Measurements from ENCODE around the gene TRPM4. TPM values are rescaled to one million over a fixed set of nuclear protein-coding genes. Genes with fewer than 3 reads are reported as not detected.
A peak's percentile ranks its signal among the peaks of the same experiment; 100 is the strongest.
"Not testable (repeated sequence)": the region's sequence is repeated elsewhere in the genome, so short reads cannot be mapped to it uniquely, and the experiment has no call there.

Gene TRPM4
- total RNA-seq, 2 donors from 2014 or later, result not detected

GRCh38 chr19:49224441-49224840 is 66.8 kb downstream of the TRPM4 start:
- ATAC-seq; H3K4me3 Mint-ChIP-seq; H3K36me3 Mint-ChIP-seq; H3K9me3 Mint-ChIP-seq; DNase-seq (ENCODE audit: low spot score); H3K27me3 Mint-ChIP-seq; H3K4me1 Mint-ChIP-seq (ENCODE audit: low read depth in 2 of 2); H3K27ac Mint-ChIP-seq: not testable (repeated sequence)

GRCh38 chr19:49224879-49225278 is 67.3 kb downstream of the TRPM4 start:
- no peak for DNase-seq (ENCODE audit: low spot score)
- ATAC-seq, result no peak
- H3K27ac Mint-ChIP-seq, result no peak overlapping the region
- no peaks in the 10 kb centered on the region for H3K36me3 Mint-ChIP-seq
- peaks cover 0 to 7% of the 10 kb centered on the region in 2 donors for H3K27me3 Mint-ChIP-seq
- H3K4me3 Mint-ChIP-seq, result no peak overlapping the region
- peaks cover 5 to 6% of the 10 kb centered on the region in 2 donors for H3K4me1 Mint-ChIP-seq (ENCODE audit: low read depth in 2 of 2)
- no peaks in the 10 kb centered on the region for H3K9me3 Mint-ChIP-seq

- no peak overlapping the region for H3K27ac Mint-ChIP-seq
- H3K27me3 Mint-ChIP-seq, result peaks cover 3 to 5% of the 10 kb centered on the region in 2 donors
- peaks cover 6 to 8% of the 10 kb centered on the region in 2 donors for H3K4me1 Mint-ChIP-seq (ENCODE audit: low read depth in 2 of 2)
- no peak for ATAC-seq
- no peaks in the 10 kb centered on the region for H3K9me3 Mint-ChIP-seq
- DNase-seq (ENCODE audit: low spot score), result no peak
- H3K4me3 Mint-ChIP-seq, result no peak overlapping the region
- no peaks in the 10 kb centered on the region for H3K36me3 Mint-ChIP-seq
Measured at GRCh38 chr19:49229416-49229815, 71.8 kb downstream of the TRPM4 start.

GRCh38 chr19:49231389-49231788 is 73.8 kb downstream of the TRPM4 start:
- no peak overlapping the region for H3K27ac Mint-ChIP-seq
- DNase-seq (ENCODE audit: low spot score), result no peak

GRCh38 chr19:49231804-49232203 is 74.2 kb downstream of the TRPM4 start:
- ATAC-seq, result no peak
- Mint-ChIP-seq H3K4me1 (ENCODE audit: low read depth in 2 of 2) (peaks cover 0 to 3% of the 10 kb centered on the region in 2 donors), H3K27ac (no peak overlapping the region), H3K27me3 (peaks cover 9 to 12% of the 10 kb centered on the region in 2 donors), H3K4me3 (no peak overlapping the region), H3K9me3 (no peaks in the 10 kb centered on the region), H3K36me3 (no peaks in the 10 kb centered on the region)
- DNase-seq (ENCODE audit: low spot score), result no peak

More at GRCh38 chr19:49231389-49231788, 73.8 kb downstream of the TRPM4 start:
- Mint-ChIP-seq H3K36me3 (no peaks in the 10 kb centered on the region), H3K4me1 (ENCODE audit: low read depth in 2 of 2) (peaks cover 0 to 3% of the 10 kb centered on the region in 2 donors), H3K4me3 (no peak overlapping the region), H3K27me3 (peaks cover 8 to 9% of the 10 kb centered on the region in 2 donors), H3K9me3 (no peaks in the 10 kb centered on the region)
- peak in 1 of 2 donors; percentile 54 for ATAC-seq

- ATAC-seq (no peak), DNase-seq (ENCODE audit: low spot score) (no peak)
- H3K4me3 Mint-ChIP-seq, result no peak overlapping the region
- peaks cover 0 to 3% of the 10 kb centered on the region in 2 donors for H3K4me1 Mint-ChIP-seq (ENCODE audit: low read depth in 2 of 2)
- no peak overlapping the region for H3K27ac Mint-ChIP-seq
- H3K27me3 Mint-ChIP-seq, result peaks cover 15 to 16% of the 10 kb centered on the region in 2 donors
- H3K36me3 Mint-ChIP-seq, result no peaks in the 10 kb centered on the region
- H3K9me3 Mint-ChIP-seq, result no peaks in the 10 kb centered on the region
Measured at GRCh38 chr19:49233163-49233562, 75.6 kb downstream of the TRPM4 start.

GRCh38 chr19:49241769-49242168 is 84.2 kb downstream of the TRPM4 start:
- H3K27ac Mint-ChIP-seq, result no peak overlapping the region
- ATAC-seq (no peak), DNase-seq (ENCODE audit: low spot score) (no peak)
- no peaks in the 10 kb centered on the region for H3K4me1 Mint-ChIP-seq (ENCODE audit: low read depth in 2 of 2)
- H3K36me3 Mint-ChIP-seq, result no peaks in the 10 kb centered on the region
- peaks cover 6 to 8% of the 10 kb centered on the region in 2 donors for H3K27me3 Mint-ChIP-seq
- H3K4me3 Mint-ChIP-seq, result no peak overlapping the region
- H3K9me3 Mint-ChIP-seq, result no peaks in the 10 kb centered on the region

- no peaks in the 10 kb centered on the region for H3K9me3 Mint-ChIP-seq
- peaks cover 2% of the 10 kb centered on the region in 2 donors for H3K27me3 Mint-ChIP-seq
- H3K36me3 Mint-ChIP-seq, result no peaks in the 10 kb centered on the region
Measured at GRCh38 chr19:49243129-49243528, 85.5 kb downstream of the TRPM4 start.

GRCh38 chr19:49243726-49244125 is 86.1 kb downstream of the TRPM4 start:
- Mint-ChIP-seq H3K27me3 (peaks cover 0 to 2% of the 10 kb centered on the region in 2 donors), H3K27ac (no peak overlapping the region), H3K4me1 (ENCODE audit: low read depth in 2 of 2) (no peaks in the 10 kb centered on the region), H3K36me3 (no peaks in the 10 kb centered on the region), H3K9me3 (no peaks in the 10 kb centered on the region), H3K4me3 (no peak overlapping the region)
- DNase-seq (ENCODE audit: low spot score), result no peak
- no peak for ATAC-seq

More at GRCh38 chr19:49243129-49243528, 85.5 kb downstream of the TRPM4 start:
- DNase-seq (ENCODE audit: low spot score) (no peak), ATAC-seq (no peak)
- Mint-ChIP-seq H3K27ac (no peak overlapping the region), H3K4me1 (ENCODE audit: low read depth in 2 of 2) (no peaks in the 10 kb centered on the region), H3K4me3 (no peak overlapping the region)

GRCh38 chr19:49244256-49244655 is 86.7 kb downstream of the TRPM4 start:
- H3K4me1 Mint-ChIP-seq (ENCODE audit: low read depth in 2 of 2), result no peaks in the 10 kb centered on the region
- no peak for ATAC-seq
- H3K36me3 Mint-ChIP-seq, result no peaks in the 10 kb centered on the region
- no peaks in the 10 kb centered on the region for H3K27me3 Mint-ChIP-seq
- no peaks in the 10 kb centered on the region for H3K9me3 Mint-ChIP-seq
- no peak overlapping the region for H3K27ac Mint-ChIP-seq
- no peak for DNase-seq (ENCODE audit: low spot score)
- no peak overlapping the region for H3K4me3 Mint-ChIP-seq

GRCh38 chr19:49247676-49248075 is 90.1 kb downstream of the TRPM4 start:
- no peaks in the 10 kb centered on the region for H3K9me3 Mint-ChIP-seq
- no peak overlapping the region for H3K27ac Mint-ChIP-seq
- H3K27me3 Mint-ChIP-seq, result peaks cover 16 to 18% of the 10 kb centered on the region in 2 donors
- H3K36me3 Mint-ChIP-seq, result no peaks in the 10 kb centered on the region
- H3K4me1 Mint-ChIP-seq (ENCODE audit: low read depth in 2 of 2), result no peaks in the 10 kb centered on the region
- no peak for ATAC-seq
- no peak overlapping the region for H3K4me3 Mint-ChIP-seq
- no peak for DNase-seq (ENCODE audit: low spot score)

GRCh38 chr19:49249933-49250332 is 92.3 kb downstream of the TRPM4 start:
- DNase-seq (ENCODE audit: low spot score), result no peak
- no peak overlapping the region for H3K27ac Mint-ChIP-seq
- ATAC-seq, result no peak

GRCh38 chr19:49255674-49256073 is 98.1 kb downstream of the TRPM4 start:
- Mint-ChIP-seq H3K9me3 (peaks cover 8% of the 10 kb centered on the region), H3K4me3 (no peak overlapping the region), H3K27ac (no peak overlapping the region), H3K27me3 (peaks cover 27 to 47% of the 10 kb centered on the region in 2 donors), H3K36me3 (peaks cover 25% of the 10 kb centered on the region), H3K4me1 (ENCODE audit: low read depth in 2 of 2) (no peaks in the 10 kb centered on the region)
- ATAC-seq (no peak), DNase-seq (ENCODE audit: low spot score) (no peak)

More at GRCh38 chr19:49249933-49250332, 92.3 kb downstream of the TRPM4 start:
- Mint-ChIP-seq H3K9me3 (no peaks in the 10 kb centered on the region), H3K36me3 (no peaks in the 10 kb centered on the region), H3K27me3 (peaks cover 20 to 28% of the 10 kb centered on the region in 2 donors), H3K4me3 (no peak overlapping the region), H3K4me1 (ENCODE audit: low read depth in 2 of 2) (no peaks in the 10 kb centered on the region)

- H3K36me3 Mint-ChIP-seq, result peaks cover 25% of the 10 kb centered on the region
- H3K4me1 Mint-ChIP-seq (ENCODE audit: low read depth in 2 of 2), result no peaks in the 10 kb centered on the region
- ATAC-seq, result no peak
- peaks cover 8% of the 10 kb centered on the region for H3K9me3 Mint-ChIP-seq
- H3K4me3 Mint-ChIP-seq, result no peak overlapping the region
- DNase-seq (ENCODE audit: low spot score), result no peak
- no peak overlapping the region for H3K27ac Mint-ChIP-seq
- peaks cover 25 to 50% of the 10 kb centered on the region in 2 donors for H3K27me3 Mint-ChIP-seq
Measured at GRCh38 chr19:49256691-49257090, 99.1 kb downstream of the TRPM4 start.

Data from natural killer cell treated with Interleukin-12 subunit alpha and Interleukin-12 subunit beta and Interleukin-15 and Interleukin-18, amount 100 ng/mL, for 72 hours (primary cell).